DMS53 (cell line): Measurements from ENCODE around the gene LRRTM4.
"Not testable (repeated sequence)": the region's sequence is repeated elsewhere in the genome, so short reads cannot be mapped to it uniquely, and the experiment has no call there.

ENCODE experiments used
- DNase-seq: peaks from one replicate; lab custom pipeline; 2025; lab: John Stamatoyannopoulos, UW

Gene LRRTM4

GRCh38 chr2:76745605-76746004 is 776.6 kb downstream of the LRRTM4 start:
- DNase-seq = no peak

GRCh38 chr2:76737607-76738006 is 784.6 kb downstream of the LRRTM4 start:
- no peak for DNase-seq

GRCh38 chr2:76733736-76734135 is 788.4 kb downstream of the LRRTM4 start:
- no peak for DNase-seq

GRCh38 chr2:76731157-76731556 is 791.0 kb downstream of the LRRTM4 start:
- no peak for DNase-seq

- no peak for DNase-seq
These were observed 792.2 kb downstream of the LRRTM4 start for GRCh38 chr2:76730021-76730420.

GRCh38 chr2:76721226-76721625 is 801.0 kb downstream of the LRRTM4 start:
- no peak for DNase-seq

- DNase-seq = no peak
These were observed 808.9 kb downstream of the LRRTM4 start for GRCh38 chr2:76713312-76713711.

GRCh38 chr2:76711490-76711889 is 810.7 kb downstream of the LRRTM4 start:
- no peak for DNase-seq

- no peak for DNase-seq
These were observed 821.3 kb downstream of the LRRTM4 start for GRCh38 chr2:76700894-76701293.

GRCh38 chr2:76697998-76698713 is 824.0 kb downstream of the LRRTM4 start:
- not testable (repeated sequence) for DNase-seq
